Urinary bladder (tissue), 4 donors: Measurements from ENCODE around the gene CIAO2B. TPM values are rescaled to one million over a fixed set of nuclear protein-coding genes. Genes with fewer than 3 reads are reported as not detected.
"Not testable (repeated sequence)": the region's sequence is repeated elsewhere in the genome, so short reads cannot be mapped to it uniquely, and the experiment has no call there.

ENCODE experiments used
- DNase-seq: peaks from one replicate; pipeline ENCODE4 v3.0.0-alpha.2; 2015; ENCODE audit errors: extremely low spot score
- H3K27ac ChIP-seq: one replicate; pipeline ENCODE4 v1.5.1; 2013; ENCODE audit warnings: low read depth, mild to moderate bottlenecking, moderate library complexity
- H3K36me3 ChIP-seq: one replicate; pipeline ENCODE4 v1.6.1; 2013; ENCODE audit warnings: mild to moderate bottlenecking, moderate library complexity; ENCODE audit not compliant: insufficient read depth
- H3K4me1 ChIP-seq: one replicate; pipeline ENCODE4 v1.6.1; 2013; ENCODE audit warnings: mild to moderate bottlenecking, moderate library complexity; ENCODE audit not compliant: insufficient read depth
- H3K4me3 ChIP-seq: one replicate; pipeline ENCODE4 v1.5.1; 2013; ENCODE audit warnings: low read depth, low read length
- WGBS: extraction: QIAGEN DNeasy Blood & Tissue Kit; methylation state at CpG from one replicate; pipeline ENCODE4 v1.1.7; 2013; 5-methylcytosine and 5-hydroxymethylcytosine counted together
- polyA plus RNA-seq: library from polyadenylated mRNA; stranded (reverse); fragments of 200-250 nt; gene quantifications from one replicate; pipeline ENCODE4 v1.2.3, GENCODE V29; 2013
- total RNA-seq: library from RNA; depleted of rRNA; stranded (reverse); fragments of >200 nt; gene quantifications from one replicate; pipeline ENCODE4 v1.2.3, GENCODE V29; 2014
- donor health status: healthy with polysubstance abuse.
- donor health status: healthy.

The CIAO2B gene
- total RNA-seq (52.0 TPM), polyA plus RNA-seq (174 TPM)

DNA sequence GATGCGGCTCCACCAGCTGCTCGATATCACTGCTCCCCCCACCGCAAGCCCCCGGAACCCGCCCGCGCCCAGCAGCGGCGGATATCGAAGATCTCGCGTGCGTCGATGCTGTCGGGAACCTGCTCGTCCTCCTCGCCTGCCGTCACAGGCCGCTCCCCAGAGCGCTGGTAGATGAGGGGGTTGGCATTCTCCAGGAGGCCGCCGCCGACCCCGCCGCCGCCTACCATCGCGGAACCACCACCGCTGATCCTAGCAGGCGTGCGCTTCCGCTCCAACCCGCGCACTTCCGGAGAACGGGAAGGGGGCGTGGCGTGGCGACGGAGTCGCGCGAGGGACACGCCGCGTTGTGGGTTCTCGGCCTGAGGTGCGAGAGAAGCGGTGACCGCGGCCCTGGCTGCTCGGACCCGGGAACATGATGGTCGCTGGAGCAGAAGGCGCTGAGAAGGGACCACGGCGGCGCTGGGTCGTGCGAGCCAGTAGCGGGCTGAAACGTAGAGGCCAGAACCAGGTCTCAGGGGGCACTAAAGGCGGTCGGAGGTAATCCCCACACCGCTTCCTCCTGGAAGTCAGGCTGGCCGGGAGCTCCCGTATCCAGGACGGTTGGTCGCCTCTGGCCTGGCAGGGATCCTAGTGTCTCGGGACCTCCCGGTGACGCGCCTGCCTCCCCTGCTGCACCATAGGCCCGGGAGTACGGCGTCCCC, at the start of gene CIAO2B:
Gene CIAO2B, minus strand, starts transcription at position 265 of the 701 bp plus-strand sequence. Its CDS starts 38 bp downstream, at position 227.
- Histone ChIP-seq H3K27ac (peak within 1 kb of the TSS; percentile 92), H3K4me3 (peak within 1 kb of the TSS; percentile 83), H3K36me3 (no peaks in the 10 kb centered on the region), H3K4me1 (no peaks in the 10 kb centered on the region)
- WGBS: under 1% methylated on average over 76 of the region's 76 CpGs
- DNase-seq: peak; percentile 65

DNA sequence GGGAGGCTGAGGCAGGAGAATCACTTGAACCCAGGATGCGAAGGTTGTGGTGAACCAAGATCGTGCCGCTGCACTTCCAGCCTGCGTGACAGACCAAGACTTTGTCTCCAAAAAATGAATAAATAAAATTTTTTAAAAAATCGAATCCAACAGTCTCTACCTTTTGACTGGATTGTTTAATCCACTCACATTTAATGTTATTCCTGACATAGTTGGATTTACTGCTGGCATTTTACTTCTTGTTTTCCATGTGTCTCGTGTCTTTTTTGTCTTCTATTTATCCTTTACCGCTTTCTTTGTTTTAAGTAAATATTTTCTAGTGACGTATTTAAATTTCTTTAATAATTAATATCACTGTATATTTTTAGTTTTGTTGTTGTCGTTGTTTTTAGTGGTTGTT, 48.8 kb upstream of the CIAO2B start:
- 93% methylated on average over 9 of the region's 9 CpGs for WGBS
- DNase-seq: no peak
- Histone ChIP-seq H3K36me3 (no peaks in the 10 kb centered on the region), H3K4me1 (no peaks in the 10 kb centered on the region), H3K27ac (no peak overlapping the region), H3K4me3 (no peak overlapping the region)

GRCh38 chr16:66979011-66979717, 45.0 kb upstream of the CIAO2B start:
- no peak overlapping the region for H3K4me3 ChIP-seq
- H3K36me3 ChIP-seq: no peaks in the 10 kb centered on the region
- no peaks in the 10 kb centered on the region for H3K4me1 ChIP-seq
- DNase-seq: no peak
- H3K27ac ChIP-seq: no peak overlapping the region
- 55% methylated on average over 16 of the region's 16 CpGs for WGBS

DNA sequence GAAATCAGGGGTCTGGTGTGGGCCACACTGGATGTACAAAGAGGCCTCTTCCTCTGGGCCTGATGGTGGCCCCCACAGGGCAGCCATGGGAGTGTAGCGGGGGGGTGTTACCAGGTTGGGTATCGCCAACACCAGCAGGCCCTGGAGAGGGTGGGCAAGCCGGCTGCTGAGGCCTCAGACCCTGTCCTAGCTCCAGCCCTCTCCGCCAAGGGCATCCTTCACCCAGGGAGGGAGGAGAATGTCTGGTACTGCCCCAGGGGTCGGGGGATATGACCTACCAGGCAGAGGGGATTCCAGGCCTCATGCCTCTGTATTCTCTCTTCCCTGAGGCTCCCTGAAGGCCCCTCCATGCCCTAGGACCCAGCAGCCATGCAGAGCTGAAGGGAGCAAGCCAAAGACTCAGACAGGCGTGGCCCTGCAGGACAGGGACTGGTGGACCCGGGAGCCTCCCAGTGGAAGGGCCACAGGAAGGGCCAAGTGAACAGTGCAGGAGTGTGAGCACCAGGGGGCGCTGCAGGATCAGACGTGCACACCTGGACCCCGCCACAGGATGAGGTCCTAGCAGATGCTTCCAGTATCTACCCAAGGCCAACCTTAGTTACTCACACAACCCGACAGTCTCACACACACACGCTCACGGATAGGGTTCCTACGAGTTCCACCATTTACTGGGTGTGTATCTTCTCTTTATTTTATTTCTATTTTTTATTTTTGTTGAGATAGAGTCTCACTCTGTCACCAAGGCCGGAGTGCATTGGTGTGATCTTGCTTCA, 43.3 kb upstream of the CIAO2B start:
- Histone ChIP-seq H3K4me1 (no peaks in the 10 kb centered on the region), H3K4me3 (no peak overlapping the region), H3K36me3 (no peaks in the 10 kb centered on the region), H3K27ac (no peak overlapping the region)
- no peak for DNase-seq
- WGBS: 30% methylated on average over 15 of the region's 15 CpGs

GRCh38 chr16:66976746-66977145, 42.5 kb upstream of the CIAO2B start:
- DNase-seq: no peak
- Histone ChIP-seq H3K4me1 (no peaks in the 10 kb centered on the region), H3K36me3 (no peaks in the 10 kb centered on the region), H3K27ac (no peak overlapping the region), H3K4me3 (no peak overlapping the region)
- WGBS: 36% methylated on average over 13 of the region's 13 CpGs

DNA sequence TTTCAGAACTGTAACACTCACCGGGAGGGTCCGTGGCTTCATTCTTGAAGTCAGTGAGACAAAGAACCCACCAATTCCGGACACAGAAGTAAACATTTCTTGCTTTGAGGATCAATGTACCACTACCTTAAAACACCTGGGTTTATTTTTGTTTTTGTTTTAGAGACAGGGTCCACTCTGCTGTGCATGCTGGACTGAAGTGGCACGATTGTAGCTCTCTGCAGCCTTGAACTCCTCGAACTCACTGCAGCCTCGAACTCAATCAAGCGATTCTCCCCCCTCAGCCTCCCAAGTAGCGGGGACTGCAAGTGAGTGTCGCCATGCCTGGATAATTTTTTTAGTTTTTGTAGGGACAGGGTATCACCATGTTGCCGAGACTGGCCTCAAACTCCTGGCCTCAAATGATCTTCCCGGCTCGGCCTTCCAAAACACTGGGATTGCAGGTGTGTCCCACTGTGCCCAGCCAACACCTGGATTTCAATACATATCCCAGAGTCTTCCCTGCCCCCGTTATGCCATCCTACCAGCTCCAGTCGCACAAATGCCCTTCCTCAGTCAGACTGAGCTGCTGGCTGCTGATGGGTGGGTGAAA, 41.2 kb upstream of the CIAO2B start:
- Histone ChIP-seq H3K4me3 (no peak overlapping the region), H3K4me1 (no peaks in the 10 kb centered on the region), H3K27ac (no peak overlapping the region), H3K36me3 (no peaks in the 10 kb centered on the region)
- DNase-seq: no peak
- WGBS: 86% methylated on average over 14 of the region's 14 CpGs

DNA sequence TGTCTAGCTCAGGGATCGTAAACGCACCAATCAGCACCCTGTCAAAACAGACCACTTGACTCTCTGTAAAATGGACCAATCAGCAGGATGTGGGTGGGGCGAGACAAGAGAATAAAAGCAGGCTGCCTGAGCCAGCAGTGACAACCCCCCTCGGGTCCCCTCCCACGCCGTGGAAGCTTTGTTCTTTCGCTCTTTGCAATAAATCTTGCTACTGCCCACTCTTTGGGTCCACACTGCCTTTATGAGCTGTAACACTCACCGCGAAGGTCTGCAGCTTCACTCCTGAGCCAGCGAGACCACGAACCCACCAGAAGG, 40.7 kb upstream of the CIAO2B start:
- 51% methylated on average over 11 of the region's 11 CpGs for WGBS
- H3K4me1 ChIP-seq, H3K36me3 ChIP-seq, H3K4me3 ChIP-seq, DNase-seq, H3K27ac ChIP-seq: not testable (repeated sequence)

GRCh38 chr16:66974156-66974931, 40.1 kb upstream of the CIAO2B start:
- not testable (repeated sequence) for DNase-seq, H3K4me1 ChIP-seq, H3K4me3 ChIP-seq, H3K36me3 ChIP-seq, H3K27ac ChIP-seq
- WGBS: 93% methylated on average over 32 of the region's 32 CpGs

DNA sequence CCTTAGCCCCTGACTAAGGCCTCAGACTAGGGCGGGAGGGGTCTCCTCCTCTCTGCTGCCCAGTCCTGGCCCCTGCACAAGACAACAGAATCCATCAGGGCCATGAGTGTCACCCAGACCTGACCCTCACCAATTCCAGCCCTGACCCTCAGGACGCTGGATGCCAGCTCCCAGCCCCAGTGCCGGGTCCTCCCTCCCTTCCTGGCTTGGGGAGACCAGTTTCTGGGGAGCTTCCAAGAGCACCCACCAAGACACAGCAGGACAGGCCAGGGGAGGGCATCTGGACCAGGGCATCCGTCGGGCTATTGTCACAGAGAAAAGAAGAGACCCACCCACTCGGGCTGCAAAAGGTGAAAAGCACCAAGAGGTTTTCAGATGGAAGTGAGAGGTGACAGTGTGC, 39.5 kb upstream of the CIAO2B start:
- H3K4me3 ChIP-seq: no peak overlapping the region
- DNase-seq: no peak
- 91% methylated on average over 6 of the region's 6 CpGs for WGBS
- H3K36me3 ChIP-seq: no peaks in the 10 kb centered on the region
- no peak overlapping the region for H3K27ac ChIP-seq
- H3K4me1 ChIP-seq: no peaks in the 10 kb centered on the region

GRCh38 chr16:66972983-66973382, 38.8 kb upstream of the CIAO2B start:
- 78% methylated on average over 9 of the region's 9 CpGs for WGBS
- DNase-seq: no peak
- Histone ChIP-seq H3K4me3 (no peak overlapping the region), H3K36me3 (no peaks in the 10 kb centered on the region), H3K27ac (no peak overlapping the region), H3K4me1 (no peaks in the 10 kb centered on the region)

- H3K27ac ChIP-seq: no peak overlapping the region
- 73% methylated on average over 10 of the region's 10 CpGs for WGBS
- no peak for DNase-seq
- H3K36me3 ChIP-seq: no peaks in the 10 kb centered on the region
- no peaks in the 10 kb centered on the region for H3K4me1 ChIP-seq
- no peak overlapping the region for H3K4me3 ChIP-seq
Observed at GRCh38 chr16:66970775-66971720, 36.8 kb upstream of the CIAO2B start.

DNA sequence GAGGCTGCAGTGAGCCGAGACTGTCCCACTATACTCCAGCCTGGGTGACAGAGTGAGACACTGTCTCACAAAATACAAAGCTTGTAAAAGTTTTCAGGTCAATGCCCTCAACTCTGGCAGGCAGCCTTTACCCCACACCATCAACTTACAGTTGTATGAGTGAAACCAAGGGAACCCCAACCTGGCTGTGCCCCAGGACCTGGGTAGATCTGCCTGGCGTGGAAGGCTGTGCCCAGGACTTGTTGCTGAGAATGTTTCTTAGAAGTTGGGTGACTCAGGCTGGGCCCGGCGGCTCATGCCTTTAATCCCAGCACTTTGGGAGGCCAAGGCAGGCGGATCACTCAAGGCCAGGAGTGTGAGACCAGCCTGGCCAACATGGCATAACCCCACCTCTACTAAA, 34.6 kb upstream of the CIAO2B start:
- DNase-seq: no peak
- no peaks in the 10 kb centered on the region for H3K4me1 ChIP-seq
- 84% methylated on average over 5 of the region's 5 CpGs for WGBS
- no peaks in the 10 kb centered on the region for H3K36me3 ChIP-seq
- H3K27ac ChIP-seq: no peak overlapping the region
- H3K4me3 ChIP-seq: no peak overlapping the region
